ENCODE data around the gene CEACAM1.
A peak's percentile ranks its signal among the peaks of the same experiment; 100 is the strongest.
"Not testable (repeated sequence)": the region's sequence is repeated elsewhere in the genome, so short reads cannot be mapped to it uniquely, and the experiment has no call there.

Gene CEACAM1

DNA sequence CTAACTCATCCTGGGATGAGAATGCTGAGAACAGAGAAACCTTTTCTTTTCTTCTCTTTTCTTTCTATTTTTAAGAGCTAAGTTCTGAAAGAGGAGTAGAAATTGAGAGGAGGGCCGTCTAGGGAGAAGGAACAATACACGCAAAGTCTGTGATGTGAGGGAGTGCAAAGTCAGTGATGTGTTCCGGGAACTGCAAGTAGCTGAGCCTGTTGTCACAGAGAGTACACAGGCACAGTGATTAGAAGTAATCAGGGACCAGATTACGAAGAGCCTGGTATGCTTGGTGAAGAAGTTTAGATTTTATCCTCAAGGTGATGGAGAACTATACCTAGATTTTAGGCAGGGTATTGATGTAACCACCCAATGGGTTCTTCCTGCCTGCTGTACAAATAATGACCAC is 53.5 kb downstream of the CEACAM1 start:
- DNase-seq (ENCODE audit: low read depth): no peak

DNA sequence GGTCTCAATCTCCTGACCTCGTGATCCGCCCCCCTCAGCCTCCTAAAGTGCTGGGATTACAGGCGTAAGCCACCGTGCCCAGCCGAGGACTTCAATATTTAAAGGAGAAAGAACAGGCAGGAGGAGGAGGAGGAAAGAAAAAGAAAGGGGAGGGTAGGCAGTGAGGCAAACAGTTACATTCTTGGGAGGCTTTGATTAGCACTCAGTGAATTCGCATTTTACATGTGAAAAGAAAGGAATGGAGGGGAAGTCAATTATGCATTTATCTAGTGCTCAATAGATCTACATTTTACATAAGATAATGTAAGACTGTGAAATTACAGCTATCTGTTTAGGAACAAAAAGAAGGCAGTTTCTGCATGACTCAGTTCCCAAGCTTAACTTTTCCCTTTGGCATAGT is 54.6 kb downstream of the CEACAM1 start:
- no peak for DNase-seq (ENCODE audit: low read depth)

DNA sequence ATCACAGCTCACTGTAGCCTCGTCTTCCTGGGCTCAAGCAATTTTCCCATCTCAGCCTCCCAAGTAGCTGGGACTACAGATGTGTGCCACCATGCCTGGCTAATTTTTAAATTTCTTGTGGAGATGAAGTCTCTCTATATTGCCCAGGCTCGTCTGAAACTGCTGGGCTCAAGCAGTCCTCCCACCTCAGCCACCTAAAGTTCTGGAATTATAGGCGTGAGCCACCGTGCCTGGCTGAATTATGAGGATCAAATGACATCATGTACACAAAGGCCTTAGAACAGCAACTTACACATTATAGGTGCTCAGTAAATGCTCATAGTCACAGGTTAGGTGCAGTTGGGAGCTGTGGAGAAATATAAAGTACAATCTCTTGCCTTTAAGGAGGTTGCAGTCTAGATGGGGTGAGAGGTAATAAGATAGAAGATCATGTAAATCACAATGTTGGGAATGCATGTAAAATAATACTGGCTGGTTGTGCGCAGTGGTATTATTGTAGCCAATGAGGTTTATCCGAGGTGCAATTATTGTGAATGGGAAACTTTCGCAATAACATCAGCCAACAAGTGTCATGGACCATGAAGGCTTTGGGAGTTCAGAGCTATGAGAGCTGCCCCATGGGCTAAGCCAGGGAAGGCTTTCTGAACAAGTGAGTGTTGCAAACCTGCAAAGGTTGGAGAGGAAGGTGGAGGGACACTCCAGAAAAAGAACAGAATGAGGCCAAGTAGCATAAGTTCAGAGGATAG is 55.7 kb downstream of the CEACAM1 start:
- DNase-seq (ENCODE audit: low read depth): no peak

DNA sequence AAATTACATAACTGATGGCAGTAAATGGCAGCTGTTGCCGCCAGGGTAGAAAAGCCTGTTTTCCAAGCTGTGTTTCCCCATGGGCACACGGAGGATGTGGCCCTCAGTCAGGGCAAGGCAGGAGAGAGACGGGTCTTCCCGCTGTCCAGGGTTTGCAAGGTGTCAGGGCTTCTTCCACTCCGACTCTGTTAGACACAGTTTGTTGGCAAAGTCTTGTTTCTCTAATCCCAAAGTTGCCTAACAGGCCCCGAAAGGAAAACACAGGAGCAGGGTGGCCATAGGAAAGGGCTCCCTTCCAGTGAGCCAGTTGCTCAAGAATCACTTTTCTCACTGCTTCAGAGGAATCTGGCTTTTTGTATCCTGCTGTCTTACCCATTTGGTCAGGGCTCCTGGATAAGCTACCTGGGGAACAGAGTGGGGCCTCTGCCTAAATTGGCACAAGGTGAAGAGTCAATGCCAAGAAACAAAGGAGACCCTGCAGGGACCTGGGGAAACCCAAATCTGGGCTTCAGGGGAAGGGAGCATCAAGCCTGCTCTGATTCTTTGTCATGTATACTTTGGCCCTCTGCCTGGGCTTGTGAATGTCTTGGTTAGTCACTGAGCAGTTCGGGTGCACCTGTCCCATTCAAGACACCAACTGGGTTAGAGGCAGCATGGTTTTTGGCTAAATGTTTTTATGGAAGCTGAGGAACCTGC is 56.6 kb downstream of the CEACAM1 start:
- no peak for DNase-seq (ENCODE audit: low read depth)

DNA sequence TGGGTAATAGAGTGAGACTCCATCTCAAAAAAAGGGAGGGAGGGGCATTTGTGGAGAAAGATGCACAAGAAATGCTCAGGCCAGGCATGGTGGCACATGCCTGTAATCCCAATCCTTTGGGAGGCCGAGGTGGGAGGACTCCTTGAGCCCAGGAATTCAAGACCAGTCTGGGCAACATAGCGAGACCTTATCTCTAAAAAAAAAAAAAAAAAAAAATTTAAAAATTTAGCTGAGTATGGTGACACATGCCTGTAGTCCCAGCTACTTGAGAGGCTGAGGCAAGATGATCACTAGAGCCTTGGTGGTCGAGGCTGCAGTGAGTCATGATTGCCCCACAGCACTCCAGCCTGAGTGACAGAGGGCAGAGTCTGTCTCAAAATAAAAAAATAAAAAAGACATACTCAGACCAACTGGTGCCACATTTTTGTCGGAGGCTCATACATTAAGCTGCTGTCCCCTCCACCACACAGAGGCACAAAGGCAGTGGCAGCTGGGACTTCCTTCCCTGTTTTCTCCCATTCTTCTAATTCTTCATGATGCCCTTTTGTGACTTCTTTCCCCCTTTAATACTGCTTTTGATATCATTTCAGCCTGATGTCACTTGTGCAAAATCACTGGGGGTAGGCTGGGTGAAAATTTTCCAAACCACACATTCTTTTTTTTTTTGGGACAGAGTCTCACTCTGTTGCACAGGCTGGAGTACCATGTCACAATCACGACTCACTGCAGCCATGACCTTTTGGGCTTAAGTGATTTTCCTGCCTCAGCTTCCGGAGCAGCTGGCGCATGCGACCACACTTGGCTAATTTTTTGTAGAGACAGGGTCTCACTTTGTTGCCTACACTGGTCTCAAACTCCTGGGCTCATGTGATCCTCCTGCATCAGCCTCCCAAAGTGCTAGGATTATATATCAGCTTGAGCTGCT is 58.7 kb downstream of the CEACAM1 start:
- DNase-seq (ENCODE audit: low read depth): no peak

DNA sequence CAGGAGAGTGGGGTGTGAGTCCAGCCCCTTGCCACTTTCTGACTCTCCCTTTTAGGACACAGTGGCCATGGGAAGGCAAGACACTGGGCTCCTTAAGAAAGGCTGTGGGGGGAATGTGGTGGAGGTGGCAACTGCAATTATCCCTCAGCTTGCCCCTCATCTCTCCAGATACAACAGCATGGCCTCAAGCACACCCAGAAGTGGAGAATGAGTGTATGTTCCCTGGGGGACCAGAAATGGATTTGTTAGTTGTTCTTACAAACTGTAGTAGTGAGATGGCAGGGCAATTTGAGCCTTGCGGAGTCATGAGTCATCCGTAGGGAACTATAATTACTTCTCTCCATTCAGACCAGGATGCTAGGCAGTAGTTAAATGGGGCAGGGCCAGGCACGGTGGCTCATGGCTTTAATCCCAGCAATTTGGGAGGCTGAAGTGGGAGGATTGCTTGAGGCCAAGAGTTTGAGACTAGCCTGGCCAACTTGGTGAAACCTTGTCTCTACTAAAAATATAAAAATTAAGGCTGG is 59.9 kb downstream of the CEACAM1 start:
- peak; percentile 65 for DNase-seq (ENCODE audit: low read depth)

DNA sequence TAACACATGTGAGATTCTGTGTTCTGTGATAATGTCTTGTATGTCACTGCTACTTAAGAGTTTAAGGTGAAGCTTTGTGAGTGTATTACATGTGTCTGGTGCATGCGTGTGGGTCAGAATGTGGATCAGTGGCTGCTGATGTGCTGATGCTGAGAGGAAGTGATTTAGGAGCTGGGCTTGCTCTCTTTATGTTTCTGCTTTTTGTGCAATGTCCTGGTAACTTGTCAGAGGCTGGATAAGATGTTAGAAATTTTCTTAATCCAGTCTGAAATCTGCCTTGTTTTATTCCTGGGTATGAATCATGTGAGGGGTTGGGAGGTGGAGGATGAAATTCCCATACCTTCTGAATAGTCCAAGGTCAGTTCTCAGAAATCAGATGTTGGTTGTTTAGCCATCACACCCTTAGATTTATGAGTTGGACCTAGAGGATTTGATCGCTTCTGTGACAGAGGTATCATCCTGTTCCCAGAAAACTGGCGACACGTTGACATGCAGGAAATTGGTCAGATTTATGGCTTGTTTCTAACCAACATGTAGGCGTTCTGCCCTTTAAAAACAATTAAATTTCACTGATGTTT is 61.0 kb downstream of the CEACAM1 start:
- peak; percentile 17 for DNase-seq (ENCODE audit: low read depth)

DNA sequence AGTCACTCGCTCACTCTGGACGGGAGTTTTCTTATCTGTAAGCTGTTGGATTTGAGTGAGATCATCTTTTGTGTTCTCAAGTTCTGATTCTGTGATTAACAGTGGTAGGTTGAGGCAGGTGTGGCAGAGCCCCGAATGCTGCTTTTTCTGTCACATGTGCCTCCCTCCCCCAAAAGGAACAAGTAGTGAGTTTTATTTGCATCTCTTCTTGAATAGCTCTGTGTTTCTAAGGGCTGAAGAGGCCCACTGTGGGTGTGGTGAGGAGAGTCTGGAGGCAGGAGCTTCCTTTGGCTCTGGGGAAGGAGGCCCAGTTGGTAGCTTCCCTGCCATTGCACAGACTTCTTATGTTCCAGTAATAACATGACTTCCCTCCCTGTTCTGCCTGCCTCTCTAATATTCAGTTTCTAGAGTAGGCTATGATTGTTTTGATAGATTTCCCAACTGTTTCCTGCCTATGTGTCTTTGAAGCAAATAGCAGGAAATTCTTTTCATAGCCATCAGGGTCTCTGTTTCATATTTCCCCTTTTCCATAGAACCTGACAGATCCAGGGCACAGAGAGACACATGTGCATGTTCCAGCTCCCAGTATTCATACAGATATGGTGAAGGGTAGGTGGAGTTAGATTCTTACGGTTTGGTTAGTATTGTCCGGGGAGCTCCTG is 61.6 kb downstream of the CEACAM1 start:
- DNase-seq (ENCODE audit: low read depth): no peak

DNA sequence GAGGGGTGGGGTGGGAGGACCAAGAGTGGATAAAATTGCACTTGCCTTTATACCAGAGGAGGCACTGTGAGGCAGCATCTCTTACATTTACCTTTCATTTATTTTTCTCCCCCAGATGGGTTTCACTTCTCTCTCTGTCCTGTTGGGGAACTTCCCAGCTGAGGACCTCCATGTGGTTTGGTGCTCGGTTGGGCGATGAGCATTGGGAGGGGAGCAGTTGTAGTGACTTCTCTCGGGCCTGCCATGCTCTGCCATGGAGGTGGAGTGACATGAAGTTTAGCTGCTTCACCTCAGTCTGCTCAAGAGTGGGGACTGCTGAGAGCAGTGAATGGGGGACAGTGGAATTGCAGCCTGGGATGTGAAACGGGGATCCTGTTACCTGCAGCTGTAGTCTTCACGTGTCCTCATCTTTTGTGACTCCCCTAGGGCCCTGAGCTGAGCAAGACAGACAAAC is 62.4 kb downstream of the CEACAM1 start:
- DNase-seq (ENCODE audit: low read depth): no peak

DNA sequence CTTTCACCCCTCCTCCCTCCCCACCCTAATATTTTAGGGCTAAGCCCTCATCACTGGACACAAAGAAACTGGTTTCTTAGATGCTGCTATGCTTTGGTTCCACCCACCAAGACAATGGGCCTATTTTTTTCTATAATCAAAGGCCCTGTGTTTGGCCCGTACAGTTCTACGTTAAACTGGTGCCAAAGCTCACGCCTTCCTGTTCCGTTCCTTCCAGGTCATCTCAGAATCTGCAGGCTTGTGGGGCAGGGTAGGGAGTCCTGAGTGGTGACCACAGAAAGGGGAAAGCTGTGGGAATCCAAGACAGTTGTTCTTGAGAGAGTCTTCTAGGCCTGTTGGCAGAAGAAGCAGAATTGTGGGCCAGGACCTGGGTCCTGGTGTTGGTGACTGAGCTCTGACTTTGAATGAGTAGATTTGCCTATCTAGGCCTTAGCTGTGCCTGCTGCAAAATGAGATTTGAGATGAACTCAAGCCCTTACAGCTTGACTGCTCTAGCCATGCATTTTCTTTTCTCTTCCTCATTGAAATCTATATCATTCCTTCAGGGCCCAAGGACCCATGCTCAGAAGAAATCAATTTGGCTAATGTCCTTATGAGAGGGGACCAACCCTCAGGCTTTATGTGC is 66.5 kb downstream of the CEACAM1 start:
- DNase-seq (ENCODE audit: low read depth): no peak

DNA sequence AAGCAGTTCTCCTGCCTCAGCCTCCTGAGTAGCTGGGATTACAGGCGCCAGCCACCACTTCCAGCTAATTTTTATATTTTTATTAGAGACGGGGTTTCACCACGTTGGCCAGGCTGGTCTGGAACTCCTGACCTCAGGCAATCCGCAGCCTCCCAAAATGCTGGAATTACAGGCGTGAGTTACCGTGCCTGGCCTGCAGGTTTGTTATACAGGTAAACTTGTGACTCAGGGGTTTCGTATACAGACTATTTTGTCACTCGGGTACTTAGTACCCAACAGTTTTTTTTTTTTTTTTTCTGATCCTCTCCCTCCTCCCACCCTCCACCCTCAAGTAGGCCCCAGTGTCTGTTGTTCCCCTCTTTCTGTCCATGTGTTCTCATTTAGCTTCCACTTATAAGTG is 67.0 kb downstream of the CEACAM1 start:
- DNase-seq (ENCODE audit: low read depth): not testable (repeated sequence)

DNA sequence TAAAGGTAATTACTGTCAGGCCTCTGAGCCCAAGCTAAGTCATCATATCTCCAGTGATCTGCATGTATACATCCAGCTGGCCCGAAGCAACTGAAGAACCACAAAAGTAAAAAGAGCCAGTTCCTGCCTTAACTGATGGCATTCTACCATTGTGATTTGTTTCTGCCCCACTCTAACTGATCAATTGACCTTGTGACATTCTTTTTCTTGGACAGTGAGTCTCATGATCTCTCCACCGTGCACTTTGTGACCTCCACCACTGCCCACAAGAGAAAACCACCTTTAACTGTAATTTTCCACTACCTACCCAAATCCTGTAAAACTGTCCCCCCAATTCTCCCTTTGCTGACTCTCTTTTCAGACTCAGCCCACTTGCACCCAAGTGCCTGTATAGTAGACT is 68.4 kb downstream of the CEACAM1 start:
- DNase-seq (ENCODE audit: low read depth): no peak

Measured in GM04504 (cell line).